GM12875 (cell line): ENCODE data around the gene MAN1B1.

Experiments
- H3K4me3 ChIP-seq: one replicate; pipeline ENCODE4 v1.5.1; 2011; ENCODE audit warnings: low read depth, low read length, control low read depth
- CTCF ChIP-seq: IDR thresholded peaks from 2 replicates; pipeline ENCODE4 v1.5.1; 2011; ENCODE audit warnings: low read depth, mild to moderate bottlenecking, control low read depth, inconsistent platforms, low read length, moderate library complexity, borderline replicate concordance; ENCODE audit not compliant: insufficient read depth

MAN1B1 gene

GRCh38 chr9:137111788-137112563, 25.2 kb downstream of the MAN1B1 start:
- TF ChIP-seq CTCF = no peak
- no peak overlapping the region for H3K4me3 ChIP-seq

DNA sequence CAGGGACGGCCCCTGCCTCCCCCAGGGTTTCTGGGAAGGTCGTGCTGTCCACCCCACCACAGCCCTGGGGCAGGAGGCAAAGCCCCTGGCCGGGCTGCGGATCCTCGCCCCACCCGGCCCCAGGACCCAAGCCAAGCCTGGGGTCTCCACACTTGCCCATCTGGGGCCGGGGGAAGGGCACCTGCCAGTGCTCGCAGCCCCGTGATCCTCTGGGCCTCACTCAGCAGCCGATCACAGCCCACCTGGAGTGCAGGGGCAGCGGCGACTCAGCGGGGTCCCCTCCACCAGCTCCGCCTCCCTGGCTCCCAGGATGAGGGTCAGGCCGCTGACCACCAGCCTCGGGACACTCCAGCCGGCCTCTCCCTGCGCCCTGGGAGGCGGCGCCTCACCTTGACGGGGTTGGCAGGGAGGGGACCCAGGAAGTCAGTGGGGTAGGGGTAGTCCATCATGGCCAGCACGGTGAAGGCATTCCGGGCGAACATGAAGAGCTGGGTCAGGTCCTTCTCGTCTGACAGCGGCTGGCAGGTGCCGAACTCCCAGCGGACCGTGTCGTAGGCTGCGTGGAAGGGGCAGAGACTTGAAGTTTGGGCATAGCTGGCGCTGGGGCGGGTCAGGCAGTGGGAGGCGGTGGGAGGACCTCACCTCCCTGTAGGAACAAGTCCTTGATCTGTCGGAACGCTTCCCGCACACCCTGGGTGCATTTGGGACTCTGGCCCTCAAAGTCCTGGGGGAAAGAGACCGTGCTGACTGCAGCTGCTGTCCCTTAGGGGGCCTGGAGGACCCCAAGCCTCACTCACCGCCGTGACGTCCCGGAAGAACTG, 26.0 kb downstream of the MAN1B1 start:
- no peak overlapping the region for H3K4me3 ChIP-seq
- no peak for TF ChIP-seq CTCF

GRCh38 chr9:137113385-137114159, 26.8 kb downstream of the MAN1B1 start:
- no peak for TF ChIP-seq CTCF
- peak overlapping the region; percentile 38 for H3K4me3 ChIP-seq

- no peak for TF ChIP-seq CTCF
- peak overlapping the region; percentile 64 for H3K4me3 ChIP-seq
Measured at GRCh38 chr9:137114220-137114612, 27.4 kb downstream of the MAN1B1 start.

GRCh38 chr9:137114613-137115393, 28.0 kb downstream of the MAN1B1 start, which contains the start of gene DPP7:
Gene DPP7 (minus strand): TSS chr9:137114733. CDS start chr9:137114713, 20 bp downstream.
- TF ChIP-seq CTCF = no peak
- peak within 1 kb of the TSS; percentile 64 for H3K4me3 ChIP-seq

DNA sequence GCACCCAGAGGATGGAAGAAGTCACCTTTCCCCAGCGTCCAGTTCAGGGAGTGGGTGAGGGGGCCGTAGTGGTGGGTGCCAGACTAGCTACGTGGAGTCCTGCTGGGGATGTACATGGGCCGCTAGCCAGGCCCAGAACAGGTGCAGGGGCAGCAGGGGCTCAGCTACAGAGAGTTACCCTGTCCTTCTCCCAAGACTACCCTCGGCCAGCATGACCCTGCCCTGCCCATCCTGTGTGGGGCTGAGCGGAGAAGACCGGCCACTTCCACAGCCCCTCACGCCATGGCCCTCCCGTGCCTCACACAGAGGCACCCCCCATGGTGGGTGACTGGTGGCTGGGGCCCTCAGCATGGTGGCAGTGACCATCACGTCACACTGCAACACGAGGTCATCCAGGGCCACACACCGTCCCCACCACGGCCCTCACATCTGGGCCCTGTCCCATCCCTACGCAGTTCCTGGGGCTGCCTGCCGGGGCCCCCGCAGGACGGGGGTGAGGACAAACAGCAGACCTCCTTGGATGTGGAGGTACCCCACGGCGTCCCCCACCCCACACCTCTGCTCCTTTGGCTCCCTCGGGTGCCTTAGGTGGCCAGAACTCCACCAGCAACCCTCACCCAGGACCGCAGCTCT, 28.7 kb downstream of the MAN1B1 start:
- TF ChIP-seq CTCF = 0 out of 2 replicates have a peak, but pooled peaks have one; percentile 6
- H3K4me3 ChIP-seq = no peak overlapping the region
